OCI-LY1 (cell line): ENCODE results near the gene SLC15A4.

Source experiments
- EZH2 ChIP-seq: fragments of 200-600 bp; sonication (generic), shearing (Covaris generic); IDR thresholded peaks from 2 replicates; pipeline ENCODE4 v1.8.0; 2017; ENCODE audit warnings: borderline replicate concordance, mixed run types, mild to moderate bottlenecking, antibody characterized with exemption, low read length, moderate library complexity, mixed read lengths
- TF ChIP-seq, protein P1 (sequence below): fragments of 200-600 bp; sonication (generic), shearing (Covaris generic); IDR thresholded peaks from 2 replicates; pipeline ENCODE4 v1.5.1; 2017; ENCODE audit warnings: mild to moderate bottlenecking, antibody characterized with exemption, low read length, moderate library complexity, mixed read lengths

DNA sequence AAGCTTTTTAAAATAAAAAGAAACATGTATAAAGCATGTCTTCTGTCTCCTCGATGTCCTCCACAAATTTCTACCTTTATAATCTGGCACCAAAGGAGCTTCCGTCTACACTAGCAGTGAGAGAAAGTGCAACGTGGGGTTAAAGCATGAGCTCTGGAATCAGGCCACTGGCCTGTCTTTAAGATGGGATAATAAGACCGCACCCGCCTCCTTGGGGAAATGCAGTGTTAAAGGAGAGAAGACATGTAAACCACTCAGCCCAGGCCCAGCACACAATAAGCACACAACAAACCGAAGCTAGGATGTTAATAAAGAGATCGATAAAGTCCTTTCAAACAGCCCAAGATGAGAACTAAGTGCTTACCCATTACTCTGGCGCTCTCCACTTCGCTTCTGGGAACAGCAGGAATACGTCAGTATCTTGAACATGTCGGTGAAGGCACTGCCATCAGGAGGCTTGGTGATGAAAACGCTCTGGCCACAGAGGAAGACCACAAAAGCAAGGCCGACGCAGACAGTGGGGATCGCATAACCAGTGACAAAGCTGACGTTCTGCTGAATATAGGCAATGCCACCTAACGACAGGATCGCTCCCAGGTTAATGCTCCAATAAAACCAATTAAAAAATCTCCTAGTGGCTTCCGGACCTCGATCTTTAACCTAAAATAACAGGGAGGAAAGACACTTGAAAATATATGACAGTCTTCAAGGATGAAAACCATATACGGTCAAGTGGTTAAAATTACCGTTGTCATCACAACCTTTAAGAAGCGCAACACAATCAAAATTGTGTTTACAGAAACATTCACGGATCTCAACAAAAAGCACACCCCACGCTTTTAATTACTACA, 9.1 kb downstream of the SLC15A4 start:
- TF ChIP-seq, protein P1, sequence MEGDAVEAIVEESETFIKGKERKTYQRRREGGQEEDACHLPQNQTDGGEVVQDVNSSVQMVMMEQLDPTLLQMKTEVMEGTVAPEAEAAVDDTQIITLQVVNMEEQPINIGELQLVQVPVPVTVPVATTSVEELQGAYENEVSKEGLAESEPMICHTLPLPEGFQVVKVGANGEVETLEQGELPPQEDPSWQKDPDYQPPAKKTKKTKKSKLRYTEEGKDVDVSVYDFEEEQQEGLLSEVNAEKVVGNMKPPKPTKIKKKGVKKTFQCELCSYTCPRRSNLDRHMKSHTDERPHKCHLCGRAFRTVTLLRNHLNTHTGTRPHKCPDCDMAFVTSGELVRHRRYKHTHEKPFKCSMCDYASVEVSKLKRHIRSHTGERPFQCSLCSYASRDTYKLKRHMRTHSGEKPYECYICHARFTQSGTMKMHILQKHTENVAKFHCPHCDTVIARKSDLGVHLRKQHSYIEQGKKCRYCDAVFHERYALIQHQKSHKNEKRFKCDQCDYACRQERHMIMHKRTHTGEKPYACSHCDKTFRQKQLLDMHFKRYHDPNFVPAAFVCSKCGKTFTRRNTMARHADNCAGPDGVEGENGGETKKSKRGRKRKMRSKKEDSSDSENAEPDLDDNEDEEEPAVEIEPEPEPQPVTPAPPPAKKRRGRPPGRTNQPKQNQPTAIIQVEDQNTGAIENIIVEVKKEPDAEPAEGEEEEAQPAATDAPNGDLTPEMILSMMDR = no peak
- TF ChIP-seq EZH2 = no peak
